Ishikawa (cell line): ENCODE data around the gene BCL2L11.

ENCODE experiments used
- CEBPB ChIP-seq: IDR thresholded peaks from 2 replicates; pipeline ENCODE4 v1.6.1; 2012
- CREB1 ChIP-seq: IDR thresholded peaks from 2 replicates; pipeline ENCODE4 v1.6.1; 2012; ENCODE audit warnings: low read depth
- EGR1 ChIP-seq: IDR thresholded peaks from 2 replicates; pipeline ENCODE4 v1.6.1; 2012
- EP300 ChIP-seq: IDR thresholded peaks from 2 replicates; pipeline ENCODE4 v1.6.1; 2012; ENCODE audit warnings: borderline replicate concordance
- FOXM1 ChIP-seq: IDR thresholded peaks from 2 replicates; pipeline ENCODE4 v1.6.1; 2012; ENCODE audit warnings: low read depth, borderline replicate concordance
- MAX ChIP-seq: IDR thresholded peaks from 2 replicates; pipeline ENCODE4 v1.6.1; 2012
- NFIC ChIP-seq: IDR thresholded peaks from 2 replicates; pipeline ENCODE4 v1.6.1; 2012
- RAD21 ChIP-seq: IDR thresholded peaks from 2 replicates; pipeline ENCODE4 v1.6.1; 2012; ENCODE audit warnings: low read depth
- REST ChIP-seq: IDR thresholded peaks from 2 replicates; pipeline ENCODE4 v1.6.1; 2012; ENCODE audit warnings: low read depth, mild to moderate bottlenecking
- TAF1 ChIP-seq: IDR thresholded peaks from 2 replicates; pipeline ENCODE4 v1.6.1; 2012; ENCODE audit warnings: low read depth, mild to moderate bottlenecking
- TCF12 ChIP-seq: IDR thresholded peaks from 2 replicates; pipeline ENCODE4 v1.6.1; 2012; ENCODE audit warnings: low read depth
- TEAD4 ChIP-seq: IDR thresholded peaks from 2 replicates; pipeline ENCODE4 v1.6.1; 2012
- USF1 ChIP-seq: IDR thresholded peaks from 2 replicates; pipeline ENCODE4 v1.6.1; 2012
- YY1 ChIP-seq: IDR thresholded peaks from 2 replicates; pipeline ENCODE4 v1.6.1; 2012; ENCODE audit warnings: low read depth
- ZBTB7A ChIP-seq: IDR thresholded peaks from 2 replicates; pipeline ENCODE4 v1.6.1; 2012; ENCODE audit warnings: low read depth

The BCL2L11 gene

GRCh38 chr2:111173856-111174255 is 53.1 kb downstream of the BCL2L11 start:
- TF ChIP-seq ZBTB7A (no peak), EGR1 (no peak), TEAD4 (no peak), RAD21 (no peak), TAF1 (no peak)

- no peak for TF ChIP-seq NFIC
- TF ChIP-seq REST: no peak
- TF ChIP-seq RAD21: no peak
- no peak for TF ChIP-seq CREB1
Observed at GRCh38 chr2:111175615-111176014, 54.9 kb downstream of the BCL2L11 start.

- TF ChIP-seq TAF1 (no peak), NFIC (no peak), ZBTB7A (no peak), TEAD4 (no peak), USF1 (no peak), EGR1 (no peak)
Observed at GRCh38 chr2:111176388-111176787, 55.7 kb downstream of the BCL2L11 start.

- no peak for TF ChIP-seq TAF1
- TF ChIP-seq MAX: no peak
- TF ChIP-seq TCF12: no peak
- no peak for TF ChIP-seq CREB1
- TF ChIP-seq EGR1: no peak
- TF ChIP-seq FOXM1: no peak
- TF ChIP-seq RAD21: no peak
- TF ChIP-seq TEAD4: no peak
- no peak for TF ChIP-seq NFIC
- TF ChIP-seq REST: no peak
- no peak for TF ChIP-seq USF1
- TF ChIP-seq ZBTB7A: no peak
- no peak for TF ChIP-seq YY1
Observed at GRCh38 chr2:111176867-111177266, 56.2 kb downstream of the BCL2L11 start.

- TF ChIP-seq NFIC: no peak
- TF ChIP-seq REST: no peak
- no peak for TF ChIP-seq CEBPB
- TF ChIP-seq EP300: no peak
- no peak for TF ChIP-seq MAX
- TF ChIP-seq ZBTB7A: no peak
- no peak for TF ChIP-seq TAF1
- no peak for TF ChIP-seq YY1
- no peak for TF ChIP-seq USF1
- no peak for TF ChIP-seq EGR1
- TF ChIP-seq FOXM1: no peak
- no peak for TF ChIP-seq TEAD4
- TF ChIP-seq TCF12: no peak
- TF ChIP-seq RAD21: no peak
- no peak for TF ChIP-seq CREB1
Observed at GRCh38 chr2:111178296-111178695, 57.6 kb downstream of the BCL2L11 start.
